Stimulated activated CD4-positive, alpha-beta T cell treated with anti-CD3 and anti-CD28 coated beads, Interleukin-4, amount 100 ng/mL, for 48 hours (primary cell): ENCODE data around the gene GRID1.

Experiments used
- DNase-seq, 2 donors: peaks; one replicate each; pipeline ENCODE4 v3.0.0-alpha.2; 2020; ENCODE audit warnings: low read depth in 2 of 2

The GRID1 gene

GRCh38 chr10:86211691-86212390 lies 154.8 kb downstream of the GRID1 start:
- DNase-seq, result no peak

GRCh38 chr10:86210416-86210815 lies 156.2 kb downstream of the GRID1 start:
- DNase-seq, result no peak

DNA sequence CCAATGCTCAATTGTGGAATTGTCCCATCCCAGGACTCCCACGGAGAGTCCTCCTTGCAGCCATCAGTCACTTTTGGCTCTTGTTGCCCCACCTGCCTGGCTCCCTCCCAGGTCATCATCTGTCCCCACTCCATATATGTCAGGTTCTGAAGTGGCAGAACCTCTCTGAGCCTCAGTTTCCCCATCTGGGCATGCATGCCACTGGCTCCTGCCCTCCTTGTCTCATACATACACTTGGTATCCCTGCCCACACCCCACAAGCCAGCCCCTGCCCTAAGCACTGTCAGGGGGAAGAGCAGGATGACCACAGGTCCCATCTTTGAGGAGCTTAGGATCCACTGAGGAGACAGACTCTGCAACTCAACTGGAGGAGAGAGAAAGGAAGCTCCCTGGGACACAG lies 156.9 kb downstream of the GRID1 start:
- DNase-seq, result no peak

DNA sequence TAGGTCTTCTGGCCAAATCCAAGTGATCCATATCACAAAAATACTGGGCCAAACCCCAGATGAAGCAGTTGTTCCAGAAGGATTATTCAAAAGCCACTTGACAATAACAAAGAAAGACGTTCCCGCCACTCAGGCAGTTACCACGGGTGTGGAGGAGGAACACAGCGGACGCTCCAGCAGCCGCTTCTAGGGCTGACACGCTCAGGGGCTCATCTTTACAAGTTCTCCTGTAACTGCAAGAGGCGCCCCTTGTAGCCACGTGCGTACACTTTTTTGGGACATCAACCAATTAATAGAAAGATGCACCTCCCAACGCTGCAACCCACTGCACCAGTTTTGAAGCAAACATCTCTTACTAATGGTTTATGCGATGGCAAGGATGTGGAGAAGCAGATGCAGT lies 159.4 kb downstream of the GRID1 start:
- no peak for DNase-seq

GRCh38 chr10:86206240-86206579 lies 160.4 kb downstream of the GRID1 start:
- no peak for DNase-seq

DNA sequence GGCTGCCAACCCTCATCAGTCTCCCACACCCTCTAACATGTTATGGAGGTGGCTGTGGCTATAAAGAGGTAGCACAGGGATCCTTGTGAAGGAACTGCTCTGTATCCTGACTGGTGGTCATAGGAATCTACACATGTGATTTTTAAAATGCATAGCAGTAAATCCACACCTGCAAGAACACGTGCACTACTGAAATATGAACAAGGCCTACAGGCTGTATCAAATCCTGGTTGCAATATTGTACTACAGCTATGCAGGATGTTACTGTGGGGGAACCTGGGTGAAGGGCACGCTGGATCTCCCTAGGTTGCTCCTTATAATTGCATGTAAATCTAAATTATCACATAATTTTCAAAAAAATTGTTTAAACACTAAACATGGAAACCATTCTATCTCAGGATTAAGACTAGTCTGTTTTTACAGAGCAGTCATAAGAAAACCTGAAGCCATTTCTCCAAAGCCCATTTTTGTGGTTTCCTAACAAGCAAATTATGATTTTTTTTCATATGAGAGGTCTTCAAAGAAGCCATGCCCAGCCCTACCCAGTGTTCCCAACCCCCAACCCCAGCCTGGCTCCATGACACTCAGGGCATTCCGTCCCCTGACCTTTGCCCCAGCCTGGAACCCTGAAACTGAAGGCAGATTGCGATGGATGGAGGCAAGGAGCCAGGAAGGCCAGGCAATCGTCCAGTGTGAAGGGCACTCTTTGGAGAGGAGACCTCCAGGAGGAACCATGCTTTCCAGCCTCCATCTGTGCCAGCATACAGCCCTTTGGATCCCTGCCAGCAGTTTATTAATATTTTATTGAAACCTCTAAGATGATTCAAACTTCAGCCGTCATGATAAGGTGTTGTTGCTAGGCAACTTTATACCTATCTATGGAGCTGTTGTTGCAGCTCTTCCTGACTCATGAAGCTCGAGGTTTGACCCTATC lies 161.0 kb downstream of the GRID1 start:
- DNase-seq, result no peak

GRCh38 chr10:86204421-86205305 lies 161.9 kb downstream of the GRID1 start:
- no peak for DNase-seq

GRCh38 chr10:86203162-86203905 lies 163.3 kb downstream of the GRID1 start:
- DNase-seq, result peak in 1 of 2 donors; percentile 4

DNA sequence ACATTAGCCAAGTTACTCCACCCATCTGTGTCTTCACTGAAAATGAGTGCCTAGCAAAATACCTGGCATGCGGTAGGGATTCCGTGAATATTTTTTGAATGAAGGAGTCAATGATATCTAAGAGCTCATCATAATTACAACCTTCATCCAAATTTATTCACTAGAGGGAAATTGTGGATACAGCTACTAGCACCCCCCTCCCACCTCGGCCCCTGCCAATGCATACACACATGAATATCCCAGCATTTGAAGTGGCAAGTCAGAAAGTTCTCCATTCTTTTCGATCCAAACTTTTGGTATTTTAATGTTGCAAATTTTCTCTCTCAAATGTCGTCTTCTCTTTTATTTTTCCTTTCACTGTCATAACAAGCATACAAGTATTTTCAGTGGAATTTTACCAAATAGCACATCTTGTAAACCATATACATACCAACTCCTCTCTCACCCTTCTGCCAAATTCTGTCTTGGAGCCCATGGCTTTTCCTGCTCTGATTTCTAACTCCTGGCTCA lies 164.3 kb downstream of the GRID1 start:
- no peak for DNase-seq

GRCh38 chr10:86200867-86201266 lies 165.7 kb downstream of the GRID1 start:
- DNase-seq, result no peak

DNA sequence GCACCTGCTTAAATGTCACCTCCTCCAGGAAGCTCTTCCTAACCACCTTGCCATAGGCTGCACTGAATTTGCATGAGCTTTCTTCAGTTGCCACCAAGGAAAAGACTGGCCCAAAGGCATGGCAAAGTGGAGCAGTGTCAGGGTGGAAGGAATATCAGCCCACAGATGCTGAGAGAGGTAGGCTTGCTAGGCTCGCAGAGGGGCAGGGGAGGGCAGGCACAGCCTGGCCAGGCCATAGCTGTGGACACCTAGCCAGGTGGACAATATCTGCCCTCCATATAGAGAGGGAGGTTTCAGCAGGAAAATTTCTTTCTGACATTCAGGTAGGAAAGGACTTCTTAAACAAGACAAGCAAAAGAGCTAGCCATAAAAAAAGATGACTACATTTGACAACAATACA lies 166.3 kb downstream of the GRID1 start:
- no peak for DNase-seq

DNA sequence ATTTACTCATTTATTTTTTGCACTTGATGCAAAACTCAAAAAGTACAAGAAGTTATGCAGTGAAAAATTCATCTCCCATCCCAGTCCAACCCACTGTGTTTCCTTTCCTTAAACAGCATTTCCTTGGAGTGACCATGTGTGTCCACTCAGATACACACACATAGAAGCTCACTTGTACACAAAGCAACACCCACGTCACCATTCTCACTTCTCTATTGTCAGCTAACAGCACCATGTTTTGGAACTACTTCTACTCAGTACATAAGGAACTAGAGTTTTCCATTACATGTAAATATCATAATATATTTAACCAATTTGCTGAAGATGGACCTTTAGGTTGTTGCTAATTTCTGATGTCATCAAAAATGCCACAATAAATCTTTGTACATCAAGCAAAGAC lies 167.6 kb downstream of the GRID1 start:
- no peak for DNase-seq

DNA sequence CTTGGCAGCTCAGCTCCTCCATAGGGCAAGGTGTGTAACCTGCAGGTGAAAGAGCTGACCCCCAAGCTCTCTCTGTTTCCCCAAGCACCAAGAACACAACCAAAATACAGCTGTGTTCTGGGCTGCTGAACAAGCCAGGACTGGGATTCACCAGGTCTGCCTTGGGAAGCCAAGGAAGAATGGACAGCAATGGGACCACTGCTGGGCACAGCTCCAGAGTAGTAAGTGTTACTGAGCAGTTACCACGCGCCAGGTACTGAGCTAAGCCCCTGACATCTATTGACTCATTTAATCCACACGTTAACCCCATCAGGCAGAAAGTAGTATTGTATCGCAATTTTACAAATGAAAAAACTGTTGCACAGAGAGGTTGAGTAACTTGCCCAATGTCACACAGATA lies 168.3 kb downstream of the GRID1 start:
- no peak for DNase-seq

DNA sequence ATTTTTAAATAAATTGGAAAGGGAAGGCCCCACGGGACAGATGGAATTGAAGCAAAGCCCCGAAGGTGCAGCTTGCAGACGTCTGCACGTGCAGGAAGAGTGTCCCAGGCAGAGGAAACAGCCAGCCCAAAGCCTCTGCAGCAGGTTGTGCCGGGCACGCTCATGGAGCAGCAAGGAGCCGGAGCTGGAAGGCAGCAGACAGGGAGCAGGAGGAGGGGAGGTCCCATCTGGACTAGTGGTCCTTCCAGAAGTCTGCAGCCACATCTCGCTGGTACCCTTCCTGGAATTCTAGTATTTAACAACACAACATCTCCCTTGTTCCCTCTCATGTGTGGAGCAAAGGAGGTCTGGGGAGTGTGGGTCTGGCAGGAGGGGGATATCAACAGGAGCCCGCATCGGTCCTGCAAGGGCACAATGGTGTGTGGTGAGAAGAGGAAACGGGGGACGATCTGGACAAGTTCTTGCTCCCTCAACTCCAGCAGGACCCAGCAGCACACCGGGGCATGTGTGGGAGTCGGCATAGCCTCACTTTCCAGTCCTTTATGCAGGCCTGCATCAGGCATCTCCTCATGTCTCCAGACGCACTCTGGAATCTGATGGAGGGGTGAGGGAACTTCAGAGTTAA lies 169.3 kb downstream of the GRID1 start:
- no peak for DNase-seq

GRCh38 chr10:86195521-86196157 lies 171.0 kb downstream of the GRID1 start:
- DNase-seq, result no peak

- DNase-seq, result no peak
Measured at GRCh38 chr10:86194684-86195083, 171.9 kb downstream of the GRID1 start.

- DNase-seq, result no peak
Measured at GRCh38 chr10:86193841-86194240, 172.8 kb downstream of the GRID1 start.

GRCh38 chr10:86192691-86193090 lies 173.9 kb downstream of the GRID1 start:
- no peak for DNase-seq

DNA sequence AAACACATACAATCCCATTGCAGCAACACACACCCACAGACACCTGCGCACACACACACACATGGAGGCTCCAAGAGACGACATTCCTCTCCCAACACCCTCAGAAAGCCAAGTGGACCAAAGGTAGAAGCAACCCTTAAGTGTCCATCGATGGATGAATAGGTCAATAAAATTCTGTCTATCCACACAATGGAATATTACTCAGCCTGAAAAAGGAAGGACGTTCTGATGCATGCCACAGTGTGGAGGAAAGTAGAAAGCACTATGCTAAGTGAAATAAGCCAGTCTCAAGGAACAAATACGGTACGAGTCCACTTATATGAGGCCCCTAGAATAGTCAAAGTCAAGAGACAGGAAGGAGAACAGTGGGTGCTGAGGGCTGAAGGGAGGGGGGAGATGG lies 174.4 kb downstream of the GRID1 start:
- DNase-seq, result no peak

DNA sequence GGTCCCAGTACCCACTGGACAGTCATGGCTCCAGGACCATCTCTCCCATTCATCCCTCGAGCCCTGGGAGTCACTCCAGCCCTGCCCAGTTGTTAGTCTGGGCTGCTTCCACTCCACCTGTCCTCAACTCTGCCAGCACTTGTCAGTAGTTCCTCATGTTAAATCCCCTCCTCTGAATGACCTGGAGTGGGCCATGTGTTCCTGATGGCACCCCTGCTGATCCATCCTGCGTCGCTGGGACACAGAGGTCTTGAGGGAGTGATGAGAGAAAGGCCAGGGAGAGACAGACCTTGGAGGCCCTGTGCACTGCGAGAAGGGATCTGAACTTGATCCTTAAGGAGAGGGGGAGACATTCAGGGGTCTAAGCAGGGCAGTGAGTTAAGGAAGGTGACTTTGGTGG lies 174.9 kb downstream of the GRID1 start:
- no peak for DNase-seq
